ENCODE results near the gene SYNE4.
"Not testable (repeated sequence)": the region's sequence is repeated elsewhere in the genome, so short reads cannot be mapped to it uniquely, and the experiment has no call there.

SYNE4 gene

GRCh38 chr19:36008336-36008978, at the start of gene SYNE4:
TSS of gene SYNE4 (minus strand) at chr19:36008813. CDS start at chr19:36008681, 132 bp downstream.
- in situ Hi-C loops (cut with MboI; ENCODE audit: low pct_unique_long_range_greater_than_20kb, low sequenced_read_pairs): no loop called here
- no peak for DNase-seq

DNA sequence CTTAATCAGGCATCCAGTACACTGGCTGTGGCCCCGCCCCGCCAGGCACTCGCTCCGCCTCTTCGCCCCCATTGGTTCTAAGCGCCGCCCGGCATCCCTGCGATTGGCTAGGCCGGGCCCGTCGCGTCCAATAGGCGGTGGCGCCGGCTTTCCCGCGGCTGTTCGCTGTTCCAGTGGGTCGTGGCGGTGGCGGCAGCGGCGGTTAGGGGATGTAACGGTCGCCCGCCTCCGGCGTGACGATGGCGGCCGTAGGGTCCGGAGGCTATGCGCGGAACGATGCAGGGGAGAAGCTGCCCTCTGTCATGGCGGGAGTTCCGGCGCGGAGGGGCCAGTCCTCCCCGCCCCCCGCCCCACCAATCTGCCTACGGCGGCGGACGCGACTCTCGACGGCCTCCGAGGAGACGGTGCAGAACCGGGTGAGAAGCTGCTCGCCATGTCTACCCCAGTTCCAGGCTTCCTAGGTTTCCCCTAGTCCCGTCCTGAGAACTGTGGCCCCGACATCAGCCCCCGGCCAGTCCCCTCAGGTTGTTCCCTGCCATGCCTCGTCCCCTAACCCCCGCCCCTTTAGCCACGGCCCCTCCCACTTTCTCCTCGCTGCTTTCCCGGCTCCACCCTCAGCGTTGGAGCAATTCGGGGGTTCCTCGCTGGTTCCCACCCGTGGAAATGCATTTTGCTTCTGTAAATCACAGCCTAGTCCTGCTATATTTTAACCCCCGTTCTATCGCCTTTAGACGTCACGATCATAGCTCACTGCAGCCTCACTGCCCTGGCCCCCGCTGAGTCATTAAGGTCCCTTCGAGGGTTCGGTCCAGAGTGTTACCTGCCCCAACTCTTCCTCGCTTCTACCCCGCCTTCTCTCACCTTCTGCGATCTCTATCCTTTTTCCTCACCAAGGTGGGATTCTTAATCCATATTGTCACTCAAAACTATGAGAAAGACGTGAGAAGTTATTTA, 46.4 kb upstream of the SYNE4 start, which contains the start of gene WDR62:
TSS of gene WDR62 (plus strand) at position 165 of the 954 bp plus-strand sequence. CDS start at position 240, 75 bp downstream.
- in situ Hi-C loops (cut with MboI; ENCODE audit: low pct_unique_long_range_greater_than_20kb, low sequenced_read_pairs): no loop called here
- DNase-seq: no peak

DNA sequence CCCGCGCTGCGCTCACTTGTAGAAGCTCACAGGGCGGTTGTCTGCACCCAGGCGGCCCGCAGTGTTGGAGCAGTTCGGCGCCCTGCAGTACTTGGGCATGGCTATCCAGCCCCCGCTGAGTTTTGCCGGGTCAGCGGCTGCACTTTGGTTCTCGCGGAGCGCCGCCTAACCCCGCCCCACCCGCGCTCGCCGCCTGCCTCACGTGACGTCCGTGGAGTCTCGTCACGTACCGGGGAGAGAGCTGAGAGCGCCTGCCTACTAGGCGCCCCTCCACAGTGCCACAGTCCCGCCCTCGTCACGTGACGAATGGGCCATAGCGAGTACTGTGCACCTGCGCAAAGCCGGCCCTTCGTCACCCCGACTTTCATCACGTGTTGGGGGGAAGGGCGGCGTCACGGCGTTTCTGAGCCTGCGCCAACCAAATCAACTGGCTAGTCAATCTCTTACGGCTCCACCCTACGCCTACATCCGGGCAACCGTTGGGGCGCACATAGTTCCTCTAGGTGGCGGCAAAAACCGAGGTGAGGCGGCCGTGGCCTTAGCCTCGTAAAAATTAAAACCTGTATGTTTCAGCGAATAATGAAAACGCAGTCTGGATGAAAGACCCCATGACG, 45.6 kb upstream of the SYNE4 start, which contains the start of gene THAP8:
TSS of gene THAP8 (minus strand) at position 167 of the 614 bp plus-strand sequence. CDS start at position 99, 68 bp downstream.
- in situ Hi-C loops (cut with MboI; ENCODE audit: low pct_unique_long_range_greater_than_20kb, low sequenced_read_pairs): no loop called here
- peak; percentile 99 for DNase-seq

- in situ Hi-C loops (cut with MboI; ENCODE audit: low pct_unique_long_range_greater_than_20kb, low sequenced_read_pairs): no loop called here
- DNase-seq: no peak
Observed at GRCh38 chr19:36051637-36052036, 43.0 kb upstream of the SYNE4 start.

DNA sequence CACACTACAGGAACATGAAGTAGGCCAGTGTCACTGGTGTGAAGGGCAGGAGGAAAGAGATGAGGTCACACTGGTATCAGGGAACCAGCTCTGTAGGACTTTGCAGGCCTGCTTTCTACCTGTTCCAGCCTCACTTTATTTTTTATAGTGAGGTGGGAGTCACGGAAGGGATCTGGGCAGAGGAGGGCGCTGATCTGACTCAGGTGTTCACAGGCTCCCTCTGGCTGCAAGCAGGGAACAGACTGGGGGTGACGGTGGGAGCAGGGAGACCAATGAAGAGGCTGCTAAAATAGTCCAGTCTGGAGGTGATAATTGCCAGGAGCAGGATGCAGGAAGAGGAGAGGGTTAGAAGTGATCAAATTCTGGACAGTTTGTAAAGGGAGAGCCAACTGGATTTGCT, 42.6 kb upstream of the SYNE4 start:
- in situ Hi-C loops (cut with MboI; ENCODE audit: low pct_unique_long_range_greater_than_20kb, low sequenced_read_pairs): no loop called here
- DNase-seq: no peak

- in situ Hi-C loops (cut with MboI; ENCODE audit: low pct_unique_long_range_greater_than_20kb, low sequenced_read_pairs): no loop called here
- no peak for DNase-seq
Observed at GRCh38 chr19:36049080-36049698, 40.6 kb upstream of the SYNE4 start.

- DNase-seq: no peak
- in situ Hi-C loops (cut with MboI; ENCODE audit: low pct_unique_long_range_greater_than_20kb, low sequenced_read_pairs): no loop called here
Observed at GRCh38 chr19:36047835-36048234, 39.2 kb upstream of the SYNE4 start.

DNA sequence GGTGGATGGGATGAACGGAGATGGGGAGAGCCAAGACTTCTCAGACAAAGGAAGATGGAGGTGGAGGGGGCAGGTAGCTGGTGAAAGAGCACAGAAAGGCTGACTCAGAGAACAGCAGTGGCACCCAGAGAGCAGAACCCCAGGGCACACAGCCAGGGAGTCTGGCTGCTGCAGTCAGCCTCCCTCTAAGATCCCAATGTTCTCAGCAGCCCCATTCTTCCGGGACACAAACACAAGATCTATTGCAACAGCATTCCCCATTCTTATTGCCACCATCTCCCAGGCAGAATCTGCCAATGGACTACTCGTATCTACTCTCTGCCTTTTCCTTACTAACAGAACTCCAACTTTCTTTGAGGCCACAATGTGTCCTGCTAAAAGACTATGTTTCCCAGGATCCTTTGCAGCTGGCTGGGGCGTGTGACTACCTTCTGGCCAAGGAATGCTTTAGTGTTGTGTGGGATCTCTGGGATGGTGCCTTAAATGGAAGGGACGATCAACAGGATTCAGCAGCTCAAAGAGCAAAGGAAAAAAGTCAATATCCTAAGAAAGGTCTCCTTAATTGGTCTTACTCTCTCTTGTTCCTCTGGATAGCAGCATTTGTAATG, 37.9 kb upstream of the SYNE4 start:
- no peak for DNase-seq
- in situ Hi-C loops (cut with MboI; ENCODE audit: low pct_unique_long_range_greater_than_20kb, low sequenced_read_pairs): no loop called here

DNA sequence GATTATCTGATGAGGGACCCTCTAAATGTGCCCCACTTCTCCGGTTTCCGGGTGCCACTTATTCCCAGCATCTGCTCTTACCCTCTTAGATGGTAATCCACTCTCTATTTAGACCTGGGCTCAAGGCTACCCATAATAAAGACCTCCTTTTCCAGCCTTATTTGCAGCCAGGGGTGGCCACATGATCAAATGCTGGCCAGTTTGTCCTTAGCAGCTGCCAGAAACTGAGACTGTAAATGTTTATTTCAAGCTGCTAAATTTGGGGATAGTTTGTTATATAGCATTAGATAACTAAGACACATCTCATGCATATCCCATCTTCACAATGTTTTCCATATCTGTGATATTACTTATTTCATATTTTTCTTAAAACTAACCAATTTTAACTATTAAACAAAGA, 35.3 kb upstream of the SYNE4 start:
- in situ Hi-C loops (cut with MboI; ENCODE audit: low pct_unique_long_range_greater_than_20kb, low sequenced_read_pairs): no loop called here
- DNase-seq: no peak

DNA sequence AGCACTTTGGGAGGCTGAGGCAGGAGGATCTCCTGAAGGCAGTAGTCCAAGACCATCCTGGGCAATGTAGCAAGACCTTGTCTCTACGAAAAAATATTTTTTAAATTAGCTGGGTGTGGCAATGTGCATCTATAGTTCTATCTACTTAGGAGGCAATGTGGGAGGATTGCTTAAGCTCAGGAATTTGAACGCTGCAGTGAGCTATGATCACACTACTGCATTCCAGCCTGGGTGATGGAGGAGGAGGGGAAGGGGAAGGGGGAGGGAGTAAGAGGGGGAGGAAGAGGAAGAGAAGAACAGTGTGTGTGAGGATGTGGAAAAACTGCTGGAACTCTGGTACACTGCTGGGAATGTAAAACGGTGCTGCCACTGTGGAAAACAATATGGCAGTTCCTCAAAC, 33.2 kb upstream of the SYNE4 start:
- no peak for DNase-seq
- in situ Hi-C loops (cut with MboI; ENCODE audit: low pct_unique_long_range_greater_than_20kb, low sequenced_read_pairs): no loop called here

DNA sequence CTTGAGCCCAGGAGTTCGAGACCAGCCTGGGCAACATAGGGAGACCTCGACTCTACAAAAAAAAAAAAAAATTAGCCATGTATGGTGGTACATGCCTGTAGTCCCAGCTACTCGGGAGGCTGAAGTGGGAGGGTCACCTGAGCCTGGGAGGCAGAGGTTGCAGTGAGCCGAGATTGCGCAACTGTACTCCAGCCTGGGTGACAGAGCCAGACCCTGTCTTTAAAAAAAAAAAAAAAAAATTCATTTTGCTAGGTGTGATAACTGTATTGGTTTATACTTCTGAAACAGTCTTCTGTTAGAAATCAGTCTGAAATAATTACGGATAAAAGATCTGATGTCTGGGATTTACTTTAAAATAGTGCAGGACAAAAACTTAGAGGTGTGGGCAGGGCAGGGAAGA, 32.5 kb upstream of the SYNE4 start:
- in situ Hi-C loops (cut with MboI; ENCODE audit: low pct_unique_long_range_greater_than_20kb, low sequenced_read_pairs): not testable (repeated sequence)

GRCh38 chr19:36040495-36040894, 31.9 kb upstream of the SYNE4 start:
- in situ Hi-C loops (cut with MboI; ENCODE audit: low pct_unique_long_range_greater_than_20kb, low sequenced_read_pairs): no loop called here
- no peak for DNase-seq

More for the DNA sequence above, 32.5 kb upstream of the SYNE4 start:
- DNase-seq: not testable (repeated sequence)

DNA sequence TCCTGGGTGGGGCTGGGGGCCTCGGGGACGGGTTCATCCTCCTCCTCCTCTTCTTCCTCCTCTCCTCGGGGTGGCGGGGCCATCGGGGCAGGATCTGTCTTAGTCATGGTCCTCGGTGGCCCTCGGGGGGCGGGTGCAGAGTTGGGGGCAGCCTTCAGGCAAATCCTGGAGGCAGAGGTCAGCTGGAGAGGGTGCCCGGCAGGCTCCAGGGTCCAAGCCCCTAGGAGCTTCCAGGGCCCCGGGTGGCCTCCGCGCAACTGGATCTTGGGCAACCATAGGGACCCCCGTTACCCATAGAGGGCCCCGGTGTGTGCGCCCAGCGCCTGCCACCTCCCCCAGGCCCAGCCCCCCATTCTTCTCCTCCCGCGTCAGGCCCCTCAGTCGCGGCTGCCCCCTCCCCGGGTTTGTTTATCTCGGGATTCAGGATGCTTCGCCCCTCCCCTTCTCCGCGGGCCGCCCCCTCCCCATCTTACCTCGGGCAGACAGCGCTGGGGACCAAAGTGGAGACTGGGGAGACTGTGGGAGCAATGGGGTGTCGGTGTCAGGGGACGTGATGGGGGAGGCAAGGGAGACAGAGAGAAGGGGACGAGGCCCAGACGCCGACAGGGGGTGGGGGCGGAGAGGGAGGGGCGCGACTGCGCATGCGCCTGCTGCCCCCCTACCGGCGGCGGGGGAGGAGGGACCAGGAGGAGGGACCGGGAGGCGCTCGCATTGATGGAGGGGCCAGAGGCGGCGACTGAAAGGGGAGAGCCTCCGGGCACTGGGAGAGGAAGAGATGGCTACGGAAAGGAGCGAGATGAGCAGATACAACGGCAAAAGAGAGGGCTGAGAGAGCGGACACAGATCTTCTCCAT, 23.9 kb upstream of the SYNE4 start, which contains the start of gene CLIP3:
TSS of gene CLIP3 (minus strand) at position 623 of the 854 bp plus-strand sequence. CDS start at position 107, 516 bp downstream.
- in situ Hi-C loops (cut with MboI; ENCODE audit: low pct_unique_long_range_greater_than_20kb, low sequenced_read_pairs): no loop called here
- no peak for DNase-seq

DNA sequence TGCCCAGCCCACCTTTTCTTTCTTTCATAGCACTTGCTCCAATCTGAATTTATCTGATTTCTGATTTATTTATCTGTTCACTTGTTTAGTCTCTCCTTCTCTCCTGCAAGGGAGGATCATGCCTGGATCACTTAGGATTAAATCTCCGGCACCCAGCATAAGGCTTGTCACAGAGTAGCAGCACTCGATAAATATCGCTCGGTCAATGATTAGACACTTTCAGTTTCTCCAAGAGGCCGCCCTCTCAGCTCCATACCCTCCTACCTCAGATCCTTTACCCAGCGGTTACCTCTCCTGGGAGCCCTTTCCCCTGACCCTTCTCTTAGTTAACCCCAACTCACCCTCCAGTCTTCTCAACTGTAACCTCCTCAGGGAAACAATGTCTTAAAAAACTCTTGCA, 22.7 kb upstream of the SYNE4 start:
- DNase-seq: no peak
- in situ Hi-C loops (cut with MboI; ENCODE audit: low pct_unique_long_range_greater_than_20kb, low sequenced_read_pairs): no loop called here

- DNase-seq: no peak
- in situ Hi-C loops (cut with MboI; ENCODE audit: low pct_unique_long_range_greater_than_20kb, low sequenced_read_pairs): no loop called here
Observed at GRCh38 chr19:36030264-36031148, 21.9 kb upstream of the SYNE4 start.

- in situ Hi-C loops (cut with MboI; ENCODE audit: low pct_unique_long_range_greater_than_20kb, low sequenced_read_pairs): no loop called here
Observed at GRCh38 chr19:36028313-36029041, 19.9 kb upstream of the SYNE4 start.

More at GRCh38 chr19:36028313-36029041, 19.9 kb upstream of the SYNE4 start:
- no peak for DNase-seq
